GM21737 (cell line): Measurements from ENCODE around the gene DOHH.

ENCODE experiments used
- ATAC-seq: cut with Tn5 transposase; IDR thresholded peaks from one replicate; pipeline ENCODE4 v1.9.1; 2021; ENCODE audit warnings: mild to moderate bottlenecking, moderate library complexity; ENCODE audit not compliant: unreplicated experiment

The DOHH gene

GRCh38 chr19:3479834-3480215 lies 20.6 kb downstream of the DOHH start:
- ATAC-seq = no peak

GRCh38 chr19:3479177-3479833 lies 21.2 kb downstream of the DOHH start:
- no peak for ATAC-seq

GRCh38 chr19:3478409-3479176 lies 21.9 kb downstream of the DOHH start:
- ATAC-seq = no peak

GRCh38 chr19:3477951-3478350 lies 22.5 kb downstream of the DOHH start:
- no peak for ATAC-seq

- no peak for ATAC-seq
Measured at GRCh38 chr19:3477506-3477905, 23.0 kb downstream of the DOHH start.

GRCh38 chr19:3476830-3477229 lies 23.6 kb downstream of the DOHH start:
- no peak for ATAC-seq

- ATAC-seq = no peak
Measured at GRCh38 chr19:3475449-3475848, 25.0 kb downstream of the DOHH start.

- ATAC-seq = no peak
Measured at GRCh38 chr19:3474614-3475013, 25.9 kb downstream of the DOHH start.

GRCh38 chr19:3474010-3474409 lies 26.5 kb downstream of the DOHH start:
- ATAC-seq = no peak

GRCh38 chr19:3471954-3472655 lies 28.4 kb downstream of the DOHH start:
- ATAC-seq = no peak

GRCh38 chr19:3470500-3471128 lies 29.9 kb downstream of the DOHH start:
- ATAC-seq = no peak

GRCh38 chr19:3469638-3470499 lies 30.6 kb downstream of the DOHH start:
- no peak for ATAC-seq

GRCh38 chr19:3468211-3468610 lies 32.3 kb downstream of the DOHH start:
- ATAC-seq = no peak

- ATAC-seq = no peak
Measured at GRCh38 chr19:3467437-3468198, 32.9 kb downstream of the DOHH start.

- no peak for ATAC-seq
Measured at GRCh38 chr19:3466635-3467034, 33.8 kb downstream of the DOHH start.

- ATAC-seq = no peak
Measured at GRCh38 chr19:3465552-3465951, 34.9 kb downstream of the DOHH start.

- no peak for ATAC-seq
Measured at GRCh38 chr19:3464587-3465235, 35.8 kb downstream of the DOHH start.

- ATAC-seq = no peak
Measured at GRCh38 chr19:3463714-3464586, 36.5 kb downstream of the DOHH start.
